ENCODE data around the gene RAC2.

DNA sequence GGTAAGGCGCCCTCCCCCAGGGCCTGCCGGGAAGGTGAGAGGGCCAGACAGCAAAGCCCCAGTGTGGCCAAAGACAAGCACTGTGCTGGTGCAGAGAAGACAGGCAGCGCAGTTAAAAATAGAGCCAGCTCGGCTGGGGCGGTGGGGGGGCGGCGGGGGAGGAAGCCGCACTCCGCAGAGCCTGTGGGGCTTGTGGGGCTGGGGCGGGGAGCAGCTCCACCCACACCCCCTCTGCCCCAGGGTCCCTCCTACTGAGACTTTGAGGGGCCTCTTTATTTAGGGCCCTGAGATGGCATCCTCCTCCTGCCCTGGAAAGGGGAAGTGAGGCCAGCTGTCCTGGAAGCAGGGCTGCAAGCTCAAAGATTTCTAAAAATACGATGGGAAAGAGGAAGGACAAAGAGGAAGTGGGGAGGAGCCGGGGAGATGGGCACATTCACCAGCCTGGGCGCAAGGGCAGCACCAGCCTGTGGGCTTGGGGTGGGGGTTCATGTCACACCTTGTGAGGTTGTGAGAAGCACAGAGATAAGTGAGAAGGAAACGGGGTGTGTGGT is 40.8 kb upstream of the RAC2 start:
- TF ChIP-seq, protein P1, sequence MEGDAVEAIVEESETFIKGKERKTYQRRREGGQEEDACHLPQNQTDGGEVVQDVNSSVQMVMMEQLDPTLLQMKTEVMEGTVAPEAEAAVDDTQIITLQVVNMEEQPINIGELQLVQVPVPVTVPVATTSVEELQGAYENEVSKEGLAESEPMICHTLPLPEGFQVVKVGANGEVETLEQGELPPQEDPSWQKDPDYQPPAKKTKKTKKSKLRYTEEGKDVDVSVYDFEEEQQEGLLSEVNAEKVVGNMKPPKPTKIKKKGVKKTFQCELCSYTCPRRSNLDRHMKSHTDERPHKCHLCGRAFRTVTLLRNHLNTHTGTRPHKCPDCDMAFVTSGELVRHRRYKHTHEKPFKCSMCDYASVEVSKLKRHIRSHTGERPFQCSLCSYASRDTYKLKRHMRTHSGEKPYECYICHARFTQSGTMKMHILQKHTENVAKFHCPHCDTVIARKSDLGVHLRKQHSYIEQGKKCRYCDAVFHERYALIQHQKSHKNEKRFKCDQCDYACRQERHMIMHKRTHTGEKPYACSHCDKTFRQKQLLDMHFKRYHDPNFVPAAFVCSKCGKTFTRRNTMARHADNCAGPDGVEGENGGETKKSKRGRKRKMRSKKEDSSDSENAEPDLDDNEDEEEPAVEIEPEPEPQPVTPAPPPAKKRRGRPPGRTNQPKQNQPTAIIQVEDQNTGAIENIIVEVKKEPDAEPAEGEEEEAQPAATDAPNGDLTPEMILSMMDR (IDR thresholded peaks at IDR 0.05; ENCODE audit: low read length) = no peak
- TF ChIP-seq EZH2phosphoT487 (IDR thresholded peaks at IDR 0.05; ENCODE audit: low read length) = no peak

Measured in MM.1S (cell line).